HG02938 (cell line): ENCODE data around the gene METTL5.
A peak's percentile ranks its signal among the peaks of the same experiment; 100 is the strongest.
"Not testable (repeated sequence)": the region's sequence is repeated elsewhere in the genome, so short reads cannot be mapped to it uniquely, and the experiment has no call there.

ENCODE experiments used
- ATAC-seq: cut with Tn5 transposase; IDR thresholded peaks from one replicate; pipeline ENCODE4 v1.9.1; 2021; ENCODE audit warnings: mild to moderate bottlenecking, moderate library complexity; ENCODE audit not compliant: unreplicated experiment

Gene METTL5

GRCh38 chr2:169834401-169834800 is 9.7 kb upstream of the METTL5 start:
- no peak for ATAC-seq

DNA sequence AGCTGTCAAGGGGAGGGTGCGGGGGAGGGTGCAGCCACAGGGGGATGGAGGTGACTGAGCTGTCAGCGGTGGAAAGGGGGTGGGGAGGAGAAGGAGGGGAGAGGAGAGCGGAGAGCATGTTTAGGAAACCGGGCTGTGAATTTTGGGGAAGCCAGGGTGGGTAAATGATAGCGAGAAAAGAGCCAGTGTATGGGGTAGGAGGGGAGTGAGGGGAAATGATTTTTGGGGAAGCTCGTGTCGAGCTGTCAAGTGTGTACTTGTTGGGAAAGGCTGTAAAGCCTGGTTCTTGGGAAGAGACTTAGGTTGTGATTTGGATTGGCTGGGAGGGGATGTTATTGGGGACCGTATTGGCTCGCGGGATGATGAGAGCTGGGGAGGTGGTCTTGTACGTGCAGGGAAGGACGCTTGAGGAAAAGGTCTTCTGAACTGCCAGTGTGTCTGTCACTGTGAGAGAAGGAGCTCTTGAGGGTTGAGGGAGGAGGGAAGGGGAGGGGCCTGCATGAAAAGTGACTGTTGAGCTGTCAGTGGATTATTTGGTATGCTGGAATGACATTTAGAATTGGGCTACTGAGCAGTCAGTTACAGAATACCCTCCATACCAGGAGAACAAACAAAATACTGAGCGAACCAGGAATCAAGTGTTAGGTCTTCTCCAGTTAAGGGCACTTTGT is 3.6 kb upstream of the METTL5 start:
- ATAC-seq = no peak

- ATAC-seq = peak; percentile 80
Measured at GRCh38 chr2:169827272-169828140, 2.8 kb upstream of the METTL5 start, which contains the start of gene UBR3. Gene UBR3 (plus strand): TSS chr2:169827454. CDS start chr2:169827508, 54 bp downstream.

- no peak for ATAC-seq
Measured at GRCh38 chr2:169823996-169824372, 721 bp downstream of the METTL5 start.

DNA sequence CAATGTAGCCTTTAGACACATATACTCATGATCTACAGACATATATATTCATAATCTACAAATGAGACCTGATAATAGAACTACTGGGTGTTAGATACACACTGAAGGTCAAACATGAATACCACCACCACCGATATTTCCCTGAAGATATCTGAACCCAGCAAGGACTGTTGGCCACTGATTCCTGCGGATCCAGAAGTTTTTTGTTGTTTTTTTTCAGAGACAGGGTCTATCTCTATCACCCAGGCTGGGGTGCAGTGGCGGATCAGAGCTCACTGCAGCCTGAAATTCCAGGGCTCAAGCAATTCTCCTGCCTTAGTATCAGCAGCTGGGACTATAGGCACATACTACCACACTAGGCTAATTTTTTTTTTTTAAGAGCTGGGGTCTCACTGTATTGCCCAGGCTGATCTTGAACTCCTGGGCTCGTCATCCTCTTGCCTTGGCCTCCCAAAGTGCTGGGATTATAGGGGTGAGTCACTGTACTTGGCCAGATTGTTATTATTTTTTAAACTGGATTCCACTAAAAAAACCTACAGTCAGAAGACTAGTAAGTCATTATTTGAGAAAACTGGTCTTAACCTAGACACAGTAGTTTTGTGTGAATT is 1.8 kb downstream of the METTL5 start:
- no peak for ATAC-seq

- no peak for ATAC-seq
Measured at GRCh38 chr2:169822036-169822435, 2.7 kb downstream of the METTL5 start.

DNA sequence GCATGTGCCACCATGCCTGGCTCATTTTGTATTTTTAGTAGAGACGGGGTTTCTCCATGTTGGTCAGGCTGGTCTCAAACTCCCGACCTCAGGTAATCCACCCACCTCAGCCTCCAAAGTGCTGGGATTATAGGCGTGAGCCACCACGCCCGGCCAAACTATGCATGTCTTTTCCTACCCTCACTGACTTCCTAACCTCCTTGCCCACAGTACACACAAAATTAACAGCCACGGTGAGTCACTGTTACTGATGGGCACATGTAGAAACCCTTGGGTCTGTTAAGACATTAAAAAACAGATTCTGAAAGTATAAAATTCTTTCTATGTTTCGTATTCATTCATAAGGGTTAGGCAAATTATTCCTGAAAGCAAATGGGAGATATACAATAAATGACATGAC is 4.6 kb downstream of the METTL5 start:
- ATAC-seq = not testable (repeated sequence)

GRCh38 chr2:169819106-169819505 is 5.6 kb downstream of the METTL5 start:
- no peak for ATAC-seq

GRCh38 chr2:169818241-169818640 is 6.5 kb downstream of the METTL5 start:
- ATAC-seq = no peak

GRCh38 chr2:169817369-169817768 is 7.3 kb downstream of the METTL5 start:
- ATAC-seq = not testable (repeated sequence)

DNA sequence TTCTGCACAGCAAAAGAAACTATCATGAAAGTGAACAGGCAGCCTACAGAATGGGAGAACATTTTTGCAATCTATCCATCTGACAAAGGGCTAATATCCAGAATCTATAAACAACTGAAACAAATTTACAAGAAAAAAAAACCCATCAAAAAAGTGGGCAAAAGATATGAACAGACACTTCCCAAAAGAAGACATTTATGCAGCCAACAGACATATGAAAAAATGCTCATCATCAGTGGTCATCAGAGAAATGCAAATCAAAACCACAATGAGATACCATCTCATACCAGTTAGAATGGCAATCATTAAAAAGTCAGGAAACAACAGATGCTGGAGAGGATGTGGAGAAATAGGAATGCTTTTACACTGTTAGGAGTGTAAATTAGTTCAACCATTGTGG is 7.7 kb downstream of the METTL5 start:
- ATAC-seq = not testable (repeated sequence)

GRCh38 chr2:169815849-169816248 is 8.9 kb downstream of the METTL5 start:
- ATAC-seq = no peak

DNA sequence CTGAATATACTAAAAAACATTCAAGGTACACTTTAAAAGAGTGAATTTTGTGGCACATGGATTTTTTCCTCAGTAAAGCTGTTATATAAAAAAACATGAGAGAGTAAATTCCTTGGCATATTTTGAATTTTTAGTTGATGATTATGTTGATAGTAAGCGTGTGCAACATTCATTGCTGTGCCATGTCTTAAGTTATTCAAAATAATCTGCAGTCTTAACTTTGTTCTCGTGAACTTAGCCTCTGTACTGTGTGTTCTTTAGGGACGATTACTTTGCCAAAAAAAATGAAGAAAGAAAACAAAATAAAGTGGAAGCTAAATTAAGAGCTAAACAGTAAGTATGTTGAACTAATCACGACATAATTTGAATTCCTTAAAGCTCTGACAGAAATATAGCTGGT is 16.5 kb downstream of the METTL5 start:
- no peak for ATAC-seq

DNA sequence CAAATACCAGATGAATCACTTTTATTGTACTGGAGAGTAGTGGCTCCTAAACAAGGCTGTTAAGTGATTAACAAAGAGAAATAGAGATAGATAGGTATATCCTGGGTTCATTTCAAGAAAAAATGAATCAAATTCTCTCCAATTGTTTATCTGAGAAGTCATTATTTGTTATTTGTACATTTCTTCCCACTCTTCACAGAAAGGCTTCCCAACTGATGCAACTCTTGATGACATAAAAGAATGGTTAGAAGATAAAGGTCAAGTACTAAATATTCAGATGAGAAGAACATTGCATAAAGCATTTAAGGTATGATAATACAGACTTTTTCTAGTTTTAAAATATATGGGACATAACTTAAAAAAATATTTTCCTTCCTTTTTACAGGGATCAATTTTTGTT is 18.1 kb downstream of the METTL5 start:
- no peak for ATAC-seq

GRCh38 chr2:169803480-169803879 is 21.2 kb downstream of the METTL5 start:
- ATAC-seq = no peak

DNA sequence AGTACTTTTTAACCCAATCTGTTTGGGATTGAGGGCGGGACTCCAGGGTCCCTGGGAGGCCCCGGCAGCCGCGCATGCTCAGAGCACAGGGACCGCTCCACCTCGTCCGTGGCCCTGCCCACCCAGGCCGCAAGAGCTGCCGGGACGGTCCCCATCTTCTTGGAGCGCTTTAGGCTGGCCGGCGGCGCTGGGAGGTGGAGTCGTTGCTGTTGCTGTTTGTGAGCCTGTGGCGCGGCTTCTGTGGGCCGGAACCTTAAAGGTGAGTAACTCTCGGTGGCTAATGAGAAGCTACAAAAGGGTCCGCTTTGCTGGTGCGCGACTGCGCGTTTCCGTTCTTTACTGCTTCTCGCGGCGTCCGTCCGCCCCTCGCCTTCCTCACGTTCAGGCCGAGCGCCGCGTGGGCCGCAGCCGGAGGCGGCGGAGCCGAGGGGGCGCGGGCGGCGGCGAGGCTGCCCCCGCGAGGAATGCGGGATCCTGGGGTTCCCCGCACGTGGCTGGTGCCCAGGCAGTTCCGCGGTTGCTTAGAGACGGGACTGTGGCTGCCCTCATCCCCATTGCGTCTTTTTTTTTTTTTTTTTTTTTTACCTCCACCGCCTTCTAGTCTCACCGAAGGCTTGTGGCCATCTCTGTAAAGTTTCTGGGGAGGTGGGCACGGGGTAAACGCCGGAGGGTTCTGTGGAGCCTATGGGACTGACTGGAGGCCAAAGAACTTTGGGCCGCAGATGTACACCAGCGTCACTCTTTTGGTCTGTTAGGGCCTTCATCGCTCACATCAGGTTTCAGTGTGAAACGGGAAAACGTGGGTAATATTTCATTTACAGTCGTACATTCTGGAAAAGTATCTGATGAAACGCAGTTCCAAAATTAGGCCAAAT is 25.8 kb downstream of the METTL5 start, which contains the start of gene SSB:
SSB (plus strand) TSS at position 154 of the 875 bp plus-strand sequence. CDS start 2,090 bp downstream, outside the sequence.
- peak; percentile 92 for ATAC-seq

DNA sequence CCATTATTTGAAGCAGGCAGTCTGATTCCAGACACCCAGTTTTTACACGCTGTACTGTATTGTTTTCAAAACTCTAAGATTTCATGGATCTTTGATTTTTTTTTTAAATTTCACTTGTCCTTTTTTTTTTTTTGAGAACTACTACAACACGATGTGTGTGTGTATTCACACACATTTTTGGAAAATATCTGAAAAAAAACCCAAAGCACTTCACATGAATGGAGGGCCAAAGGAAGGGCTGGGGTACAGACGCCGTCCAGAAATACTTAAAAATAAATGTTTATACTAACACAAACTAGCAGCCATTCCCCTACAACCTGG is 26.3 kb downstream of the METTL5 start:
- no peak for ATAC-seq

GRCh38 chr2:169797601-169798000 is 27.1 kb downstream of the METTL5 start:
- no peak for ATAC-seq

DNA sequence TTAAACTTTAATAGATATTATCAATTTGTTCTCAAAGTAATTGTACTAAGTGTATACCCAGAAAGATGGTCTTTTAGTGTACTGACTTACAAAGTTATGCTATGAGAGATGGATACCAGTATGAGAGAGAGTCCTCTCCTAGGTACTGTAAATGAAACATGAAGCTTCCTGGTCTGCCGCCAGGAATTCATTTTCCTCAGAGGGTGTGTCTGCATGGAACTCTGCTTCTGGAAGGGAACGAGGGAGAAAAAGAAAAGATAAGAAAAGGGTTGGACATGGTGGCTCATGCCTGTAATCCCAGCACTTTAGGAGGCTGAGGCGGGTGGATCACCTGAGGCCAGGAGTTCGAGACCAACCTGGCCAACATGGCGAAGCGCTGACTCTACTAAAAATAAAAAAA is 28.3 kb downstream of the METTL5 start:
- no peak for ATAC-seq

DNA sequence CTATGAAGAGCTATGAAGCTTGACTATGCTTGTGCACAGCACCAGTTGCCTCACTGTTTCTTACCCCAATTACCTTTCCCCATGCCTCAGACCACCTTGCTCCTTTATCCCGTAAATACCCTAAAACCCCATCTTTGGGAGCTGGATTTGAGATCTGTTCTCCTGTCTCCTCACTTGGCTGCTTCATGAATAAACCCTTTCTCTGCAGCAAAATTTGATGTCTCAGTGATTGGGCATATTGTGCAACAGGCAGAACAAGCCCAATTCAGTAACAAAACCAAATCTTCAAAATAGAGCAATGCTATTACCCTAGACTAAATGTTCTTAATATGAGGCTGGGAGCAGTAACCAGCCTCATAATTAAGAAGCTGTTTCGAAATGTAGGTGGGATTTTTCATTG is 29.5 kb downstream of the METTL5 start:
- ATAC-seq = no peak

GRCh38 chr2:169790581-169790980 is 34.1 kb downstream of the METTL5 start:
- ATAC-seq = no peak
